ENCODE data around the gene HGS. TPM values are rescaled to one million over a fixed set of nuclear protein-coding genes. Genes with fewer than 3 reads are reported as not detected.

The HGS gene
- total RNA-seq, 4 donors from 2014 or later, result 48.2 to 86.8 (median 84.0) TPM

GRCh38 chr17:81684442-81684911 lies 666 bp downstream of the HGS start:
- intact Hi-C loops (cut with DNase I), result no loop called here
- TF ChIP-seq CTCF (IDR thresholded peaks at IDR 0.05) (no peak), POLR2A (IDR thresholded peaks at IDR 0.05) (no peak)
- H3K36me3 ChIP-seq, result peaks cover 34 to 64% (median 37%) of the 10 kb centered on the region in 3 donors

GRCh38 chr17:81685108-81685507 lies 1.3 kb downstream of the HGS start:
- Histone ChIP-seq H3K27me3 (no peaks in the 10 kb centered on the region), H3K4me1 (peaks cover 36 to 71% (median 37%) of the 10 kb centered on the region in 3 donors), H3K9me3 (no peaks in the 10 kb centered on the region), H3K27ac (peak overlapping the region; percentile 85 to 98 (median 94)), H3K36me3 (peaks cover 37 to 66% (median 39%) of the 10 kb centered on the region in 3 donors), H3K4me3 (peak overlapping the region; percentile 85 to 97 (median 95))
- 60% methylated on average over 1 of the region's 12 CpGs; no CpG with 5 or more reads in 1 of the 2 donors for WGBS, 2 donors
- no peak for TF ChIP-seq CTCF (IDR thresholded peaks at IDR 0.05)
- TF ChIP-seq POLR2A (IDR thresholded peaks at IDR 0.05), result no peak
- DNase-seq, result no peak
- intact Hi-C loops (cut with DNase I), result no loop called here

More at GRCh38 chr17:81684442-81684911, 666 bp downstream of the HGS start:
- Histone ChIP-seq H3K27me3 (no peaks in the 10 kb centered on the region), H3K4me1 (peaks cover 36 to 67% (median 37%) of the 10 kb centered on the region in 3 donors), H3K27ac (peak overlapping the region; percentile 85 to 98 (median 94)), H3K9me3 (no peaks in the 10 kb centered on the region), H3K4me3 (peak overlapping the region; percentile 85 to 97 (median 95))
- DNase-seq, result no peak
- 0% methylated on average over 1 to 12 of the region's 16 CpGs for whole genome bisulfite sequencing, 2 donors

- peaks cover 36 to 69% (median 37%) of the 10 kb centered on the region in 3 donors for H3K4me1 ChIP-seq
- no peak for TF ChIP-seq CTCF (IDR thresholded peaks at IDR 0.05)
- TF ChIP-seq POLR2A (IDR thresholded peaks at IDR 0.05), result no peak
- H3K27me3 ChIP-seq, result no peaks in the 10 kb centered on the region
- peaks cover 51 to 66% (median 54%) of the 10 kb centered on the region in 3 donors for H3K36me3 ChIP-seq
- no peaks in the 10 kb centered on the region for H3K9me3 ChIP-seq
- intact Hi-C loops (cut with DNase I), result no loop called here
- no peak overlapping the region for H3K4me3 ChIP-seq
- H3K27ac ChIP-seq, result no peak overlapping the region
- 98% methylated on average over 11 of the region's 20 CpGs; no CpG with 5 or more reads in 1 of the 2 donors for WGBS, 2 donors
- DNase-seq, result no peak
These were observed 2.8 kb downstream of the HGS start for GRCh38 chr17:81686614-81687013.

- WGBS, 2 donors, result 62 to 78% methylated on average over 7 to 20 of the region's 41 CpGs
- TF ChIP-seq POLR2A (IDR thresholded peaks at IDR 0.05) (no peak), CTCF (IDR thresholded peaks at IDR 0.05) (no peak)
- DNase-seq, result no peak
These were observed 4.1 kb downstream of the HGS start for GRCh38 chr17:81687770-81688541.

GRCh38 chr17:81688616-81689015 lies 4.8 kb downstream of the HGS start:
- Histone ChIP-seq H3K4me1 (peaks cover 24 to 53% (median 25%) of the 10 kb centered on the region in 3 donors), H3K9me3 (no peaks in the 10 kb centered on the region), H3K27me3 (no peaks in the 10 kb centered on the region), H3K27ac (peak overlapping the region in 2 of 4 donors; percentile 28 to 32), H3K36me3 (peaks cover 70 to 84% (median 71%) of the 10 kb centered on the region in 3 donors), H3K4me3 (no peak overlapping the region)
- intact Hi-C loops (cut with DNase I), result no loop called here
- TF ChIP-seq CTCF (IDR thresholded peaks at IDR 0.05), result no peak
- TF ChIP-seq POLR2A (IDR thresholded peaks at IDR 0.05), result no peak
- 53% methylated on average over 6 of the region's 14 CpGs; no CpG with 5 or more reads in 1 of the 2 donors for WGBS, 2 donors
- no peak for DNase-seq

More at GRCh38 chr17:81687770-81688541, 4.1 kb downstream of the HGS start:
- no peaks in the 10 kb centered on the region for H3K9me3 ChIP-seq
- H3K4me3 ChIP-seq, result no peak overlapping the region
- peaks cover 64 to 78% (median 64%) of the 10 kb centered on the region in 3 donors for H3K36me3 ChIP-seq
- H3K27me3 ChIP-seq, result no peaks in the 10 kb centered on the region
- peaks cover 26 to 56% (median 26%) of the 10 kb centered on the region in 3 donors for H3K4me1 ChIP-seq
- intact Hi-C loops (cut with DNase I), result no loop called here
- H3K27ac ChIP-seq, result peak overlapping the region in 2 of 4 donors; percentile 28 to 32

Measured in esophagus squamous epithelium (tissue), 5 donors.